WTC11 (cell line): ENCODE results near the gene CMTM2.

Experiments used
- ATF3 ChIP-seq: sonication (generic); formaldehyde crosslinking; conservative IDR thresholded peaks from 2 replicates; pipeline ENCODE4 v1.8.1; 2022; ENCODE audit warnings: mild to moderate bottlenecking, missing genetic modification reagents
- JUN ChIP-seq: sonication (generic); formaldehyde crosslinking; IDR thresholded peaks from 2 replicates; pipeline ENCODE4 v1.8.0; 2023; ENCODE audit warnings: mild to moderate bottlenecking, missing genetic modification reagents
- MAX ChIP-seq: sonication (generic); formaldehyde crosslinking; IDR thresholded peaks from 2 replicates; pipeline ENCODE4 v1.8.0; 2022; ENCODE audit warnings: mild to moderate bottlenecking, missing genetic modification reagents
- NFATC4 ChIP-seq: fragments of 250-450 bp; sonication (Bioruptor Pico); IDR thresholded peaks from 2 replicates; pipeline ENCODE4 v1.9.0; 2021; ENCODE audit warnings: mild to moderate bottlenecking
- TF ChIP-seq, protein P1 (sequence below): fragments of 200-600 bp; IDR thresholded peaks from 2 replicates; pipeline ENCODE4 v1.8.0; 2022; ENCODE audit warnings: antibody characterized with exemption
- TF ChIP-seq, protein P2 (sequence below): sonication (generic); formaldehyde crosslinking; IDR thresholded peaks from 2 replicates; pipeline ENCODE4 v1.8.1; 2023; ENCODE audit warnings: mild to moderate bottlenecking, missing genetic modification reagents
- TF ChIP-seq, protein P3 (sequence below): sonication (generic); formaldehyde crosslinking; IDR thresholded peaks from 2 replicates; pipeline ENCODE4 v1.8.0; 2023; ENCODE audit warnings: missing genetic modification reagents
- TF ChIP-seq, protein P4 (sequence below): sonication (generic); formaldehyde crosslinking; IDR thresholded peaks from 2 replicates; pipeline ENCODE4 v1.8.0; 2023; ENCODE audit warnings: mild to moderate bottlenecking, missing genetic modification reagents

GRCh38 chr16:66604376-66605176 is 25.3 kb downstream of the CMTM2 start, which contains the start of gene CMTM3:
- no peak for TF ChIP-seq MAX (CRISPR knock-in tag)
- TF ChIP-seq, protein P1, sequence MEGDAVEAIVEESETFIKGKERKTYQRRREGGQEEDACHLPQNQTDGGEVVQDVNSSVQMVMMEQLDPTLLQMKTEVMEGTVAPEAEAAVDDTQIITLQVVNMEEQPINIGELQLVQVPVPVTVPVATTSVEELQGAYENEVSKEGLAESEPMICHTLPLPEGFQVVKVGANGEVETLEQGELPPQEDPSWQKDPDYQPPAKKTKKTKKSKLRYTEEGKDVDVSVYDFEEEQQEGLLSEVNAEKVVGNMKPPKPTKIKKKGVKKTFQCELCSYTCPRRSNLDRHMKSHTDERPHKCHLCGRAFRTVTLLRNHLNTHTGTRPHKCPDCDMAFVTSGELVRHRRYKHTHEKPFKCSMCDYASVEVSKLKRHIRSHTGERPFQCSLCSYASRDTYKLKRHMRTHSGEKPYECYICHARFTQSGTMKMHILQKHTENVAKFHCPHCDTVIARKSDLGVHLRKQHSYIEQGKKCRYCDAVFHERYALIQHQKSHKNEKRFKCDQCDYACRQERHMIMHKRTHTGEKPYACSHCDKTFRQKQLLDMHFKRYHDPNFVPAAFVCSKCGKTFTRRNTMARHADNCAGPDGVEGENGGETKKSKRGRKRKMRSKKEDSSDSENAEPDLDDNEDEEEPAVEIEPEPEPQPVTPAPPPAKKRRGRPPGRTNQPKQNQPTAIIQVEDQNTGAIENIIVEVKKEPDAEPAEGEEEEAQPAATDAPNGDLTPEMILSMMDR: peak; percentile 56; the same call in 1 of the 2 replicates
- TF ChIP-seq, protein P2, sequence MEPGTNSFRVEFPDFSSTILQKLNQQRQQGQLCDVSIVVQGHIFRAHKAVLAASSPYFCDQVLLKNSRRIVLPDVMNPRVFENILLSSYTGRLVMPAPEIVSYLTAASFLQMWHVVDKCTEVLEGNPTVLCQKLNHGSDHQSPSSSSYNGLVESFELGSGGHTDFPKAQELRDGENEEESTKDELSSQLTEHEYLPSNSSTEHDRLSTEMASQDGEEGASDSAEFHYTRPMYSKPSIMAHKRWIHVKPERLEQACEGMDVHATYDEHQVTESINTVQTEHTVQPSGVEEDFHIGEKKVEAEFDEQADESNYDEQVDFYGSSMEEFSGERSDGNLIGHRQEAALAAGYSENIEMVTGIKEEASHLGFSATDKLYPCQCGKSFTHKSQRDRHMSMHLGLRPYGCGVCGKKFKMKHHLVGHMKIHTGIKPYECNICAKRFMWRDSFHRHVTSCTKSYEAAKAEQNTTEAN: no peak
- TF ChIP-seq, protein P3, sequence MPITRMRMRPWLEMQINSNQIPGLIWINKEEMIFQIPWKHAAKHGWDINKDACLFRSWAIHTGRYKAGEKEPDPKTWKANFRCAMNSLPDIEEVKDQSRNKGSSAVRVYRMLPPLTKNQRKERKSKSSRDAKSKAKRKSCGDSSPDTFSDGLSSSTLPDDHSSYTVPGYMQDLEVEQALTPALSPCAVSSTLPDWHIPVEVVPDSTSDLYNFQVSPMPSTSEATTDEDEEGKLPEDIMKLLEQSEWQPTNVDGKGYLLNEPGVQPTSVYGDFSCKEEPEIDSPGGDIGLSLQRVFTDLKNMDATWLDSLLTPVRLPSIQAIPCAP (CRISPR knock-in tag): no peak
- TF ChIP-seq, protein P4, sequence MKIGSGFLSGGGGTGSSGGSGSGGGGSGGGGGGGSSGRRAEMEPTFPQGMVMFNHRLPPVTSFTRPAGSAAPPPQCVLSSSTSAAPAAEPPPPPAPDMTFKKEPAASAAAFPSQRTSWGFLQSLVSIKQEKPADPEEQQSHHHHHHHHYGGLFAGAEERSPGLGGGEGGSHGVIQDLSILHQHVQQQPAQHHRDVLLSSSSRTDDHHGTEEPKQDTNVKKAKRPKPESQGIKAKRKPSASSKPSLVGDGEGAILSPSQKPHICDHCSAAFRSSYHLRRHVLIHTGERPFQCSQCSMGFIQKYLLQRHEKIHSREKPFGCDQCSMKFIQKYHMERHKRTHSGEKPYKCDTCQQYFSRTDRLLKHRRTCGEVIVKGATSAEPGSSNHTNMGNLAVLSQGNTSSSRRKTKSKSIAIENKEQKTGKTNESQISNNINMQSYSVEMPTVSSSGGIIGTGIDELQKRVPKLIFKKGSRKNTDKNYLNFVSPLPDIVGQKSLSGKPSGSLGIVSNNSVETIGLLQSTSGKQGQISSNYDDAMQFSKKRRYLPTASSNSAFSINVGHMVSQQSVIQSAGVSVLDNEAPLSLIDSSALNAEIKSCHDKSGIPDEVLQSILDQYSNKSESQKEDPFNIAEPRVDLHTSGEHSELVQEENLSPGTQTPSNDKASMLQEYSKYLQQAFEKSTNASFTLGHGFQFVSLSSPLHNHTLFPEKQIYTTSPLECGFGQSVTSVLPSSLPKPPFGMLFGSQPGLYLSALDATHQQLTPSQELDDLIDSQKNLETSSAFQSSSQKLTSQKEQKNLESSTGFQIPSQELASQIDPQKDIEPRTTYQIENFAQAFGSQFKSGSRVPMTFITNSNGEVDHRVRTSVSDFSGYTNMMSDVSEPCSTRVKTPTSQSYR (CRISPR knock-in tag): no peak
- no peak for TF ChIP-seq JUN
- no peak for TF ChIP-seq NFATC4 (CRISPR knock-in tag)
- no peak for TF ChIP-seq ATF3 (CRISPR knock-in tag)
